Raji (cell line): ENCODE results near the gene C4orf51.

Source experiments
- POLR2A ChIP-seq: IDR thresholded peaks from 2 replicates; pipeline ENCODE4 v1.6.1; 2011; ENCODE audit warnings: low read depth, low read length, control low read depth; ENCODE audit not compliant: insufficient read depth

Gene C4orf51

DNA sequence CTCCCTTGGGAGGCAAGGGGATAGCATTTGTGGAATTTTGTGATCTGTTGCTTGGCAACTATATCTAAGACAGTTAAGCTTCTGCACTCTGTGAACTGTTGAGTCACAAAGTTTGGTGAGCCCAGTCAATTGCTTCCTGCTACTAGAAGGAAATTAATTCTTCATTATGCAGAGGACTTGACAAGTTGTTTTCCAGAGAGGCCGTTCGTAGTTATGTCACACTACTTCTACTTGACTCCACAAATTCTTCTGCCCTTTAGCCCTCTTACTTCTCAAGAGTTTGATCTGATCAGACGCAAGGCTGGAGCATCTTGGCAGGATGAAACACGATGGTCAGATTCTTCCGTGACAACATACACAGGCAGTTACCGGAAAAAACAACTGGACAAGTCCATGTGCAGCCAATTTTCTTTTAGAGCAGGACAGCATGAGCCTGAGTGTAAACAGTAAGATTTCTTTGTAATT is at the start of gene C4orf51:
TSS of gene C4orf51 (plus strand) at position 156 of the 465 bp plus-strand sequence. CDS start at position 214, 58 bp downstream.
- TF ChIP-seq POLR2A, result no peak

DNA sequence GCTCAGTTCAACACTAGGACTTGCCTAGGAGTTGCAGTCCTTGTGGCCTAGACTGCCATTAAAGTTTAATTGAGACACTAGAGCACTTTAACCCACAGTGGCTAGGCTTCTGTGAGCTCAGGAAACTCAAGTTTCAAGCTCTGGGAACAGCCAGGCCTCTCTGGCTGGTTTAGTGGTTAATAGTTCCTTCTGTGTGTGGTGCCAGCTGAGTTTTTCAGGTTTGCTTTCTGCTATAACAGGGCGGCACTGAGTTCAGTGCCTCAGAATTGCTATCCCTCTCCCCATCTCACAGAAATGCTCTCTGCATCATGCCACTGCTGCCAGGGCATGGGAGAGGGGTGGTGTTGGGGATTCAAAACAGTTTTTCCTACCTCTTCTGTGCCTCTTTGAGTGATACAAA is 44.8 kb upstream of the C4orf51 start:
- TF ChIP-seq POLR2A, result no peak

DNA sequence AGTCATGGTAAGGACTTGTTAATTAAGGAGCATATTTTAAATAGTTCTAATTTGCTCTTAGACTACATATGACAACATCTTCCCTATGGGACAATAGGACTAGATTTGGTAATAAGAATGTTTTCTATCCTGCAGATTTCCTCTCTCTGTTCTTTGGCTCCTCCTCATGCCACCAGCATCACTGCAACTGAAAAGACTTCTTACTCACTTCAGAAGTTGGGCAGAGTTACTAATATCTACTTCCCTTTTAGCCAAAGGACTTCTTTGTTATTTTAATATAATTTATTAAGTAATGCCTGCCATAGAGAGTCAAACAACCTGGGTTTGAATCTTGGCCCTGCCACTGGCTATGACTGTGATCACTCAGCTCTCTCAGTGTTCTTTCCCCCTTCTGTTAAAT is 44.3 kb upstream of the C4orf51 start:
- TF ChIP-seq POLR2A, result no peak

GRCh38 chr4:145639186-145639698 is 40.7 kb upstream of the C4orf51 start:
- no peak for TF ChIP-seq POLR2A

GRCh38 chr4:145643295-145643694 is 36.7 kb upstream of the C4orf51 start:
- TF ChIP-seq POLR2A, result no peak

DNA sequence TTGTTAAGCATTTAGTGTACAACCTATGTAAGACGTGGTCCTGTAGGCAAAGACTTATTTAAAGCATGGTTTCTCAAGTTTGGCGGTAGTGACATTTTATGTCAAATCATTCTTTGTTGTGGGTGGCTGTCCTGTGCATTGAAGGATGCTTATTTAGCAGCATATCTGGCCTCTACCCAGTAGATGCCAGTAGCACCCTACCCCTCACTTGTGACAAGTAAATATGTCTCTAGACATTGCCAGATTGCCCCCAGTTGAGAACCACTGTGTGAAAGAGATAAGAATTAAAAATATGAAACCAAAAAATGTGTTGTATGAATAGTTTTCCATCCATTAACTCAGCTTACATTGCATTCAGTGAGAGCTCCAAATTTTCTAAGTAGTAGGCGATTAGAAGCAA is 35.2 kb upstream of the C4orf51 start:
- TF ChIP-seq POLR2A, result no peak

DNA sequence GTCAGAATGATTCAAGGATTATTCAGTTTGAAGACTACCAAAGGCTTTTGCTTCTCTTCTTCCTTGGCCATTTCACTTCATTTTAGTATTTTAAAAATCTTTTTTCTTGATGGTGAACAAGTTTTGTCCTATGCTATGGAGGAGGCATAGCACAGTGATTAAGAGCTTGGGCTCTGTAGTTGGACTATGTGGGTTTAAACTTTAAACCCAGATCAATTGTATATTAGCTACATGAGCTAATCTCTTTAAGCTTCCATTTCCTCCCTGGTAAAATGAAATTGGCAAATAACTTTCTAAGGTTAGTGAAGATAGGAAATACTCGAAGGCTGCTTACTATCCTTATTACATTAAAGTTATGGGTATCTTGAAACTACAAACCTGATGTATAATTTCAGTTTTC is 23.8 kb upstream of the C4orf51 start:
- TF ChIP-seq POLR2A, result no peak

DNA sequence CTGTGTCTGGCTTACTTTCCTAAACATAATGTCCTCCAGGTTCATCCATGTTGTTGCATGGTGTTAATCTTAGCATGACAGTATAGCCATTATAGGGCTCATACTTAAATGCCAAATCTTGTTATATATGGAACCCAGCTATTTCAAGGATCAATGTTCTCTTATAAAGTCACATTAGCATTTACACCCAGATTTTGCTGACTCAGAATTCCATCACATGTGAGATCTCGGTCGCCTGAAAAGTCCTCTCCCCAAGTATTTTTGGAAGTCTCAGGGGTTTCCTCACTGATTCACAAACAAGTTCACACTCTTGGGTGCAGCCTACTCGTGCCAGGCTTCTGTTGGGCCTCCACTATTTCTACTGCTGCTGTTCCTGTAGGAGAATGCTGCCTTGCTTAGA is 19.9 kb upstream of the C4orf51 start:
- no peak for TF ChIP-seq POLR2A

DNA sequence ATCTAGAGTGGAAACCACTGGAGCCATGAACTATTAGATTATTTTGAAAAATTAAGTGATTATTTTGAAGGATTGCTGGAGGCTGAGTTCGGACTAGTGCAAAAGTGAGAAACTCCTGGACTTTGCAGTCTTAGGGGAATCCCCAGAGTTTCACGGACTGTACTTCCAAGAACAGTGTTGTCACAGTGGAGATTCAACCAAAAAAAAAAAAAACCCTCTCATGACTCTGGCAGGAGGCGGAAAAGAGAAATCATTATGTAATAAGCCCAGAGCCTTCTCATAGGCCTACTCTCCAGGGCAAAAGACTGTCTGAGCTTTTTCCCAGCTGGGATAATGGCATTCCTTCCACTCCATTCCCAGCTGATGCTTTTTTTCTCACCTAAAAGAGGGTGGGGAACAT is 16.8 kb upstream of the C4orf51 start:
- no peak for TF ChIP-seq POLR2A

DNA sequence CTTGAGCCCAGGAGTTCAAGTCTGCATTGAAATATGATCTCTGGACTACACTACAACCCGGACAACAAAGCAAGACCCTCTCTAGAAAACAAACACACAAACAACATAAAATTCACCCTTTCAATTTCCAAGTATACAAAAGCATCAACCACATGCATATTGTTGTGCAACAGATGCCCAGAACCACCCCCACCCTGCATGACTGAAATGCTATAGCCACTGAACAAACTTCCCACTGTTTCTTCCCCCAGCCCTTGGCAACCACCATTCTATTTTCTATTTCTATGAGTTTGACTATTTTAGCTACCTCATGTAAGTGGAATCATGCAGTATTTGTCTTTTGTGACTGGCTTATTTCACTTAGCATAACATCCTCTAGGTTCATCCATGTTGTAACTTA is 14.2 kb upstream of the C4orf51 start:
- no peak for TF ChIP-seq POLR2A

- no peak for TF ChIP-seq POLR2A
Observed at GRCh38 chr4:145670422-145670821, 9.5 kb upstream of the C4orf51 start.

GRCh38 chr4:145679520-145679919 is 426 bp upstream of the C4orf51 start:
- no peak for TF ChIP-seq POLR2A

- no peak for TF ChIP-seq POLR2A
Observed at GRCh38 chr4:145680902-145681301, 956 bp downstream of the C4orf51 start.

GRCh38 chr4:145681518-145681917 is 1.6 kb downstream of the C4orf51 start:
- TF ChIP-seq POLR2A, result no peak

DNA sequence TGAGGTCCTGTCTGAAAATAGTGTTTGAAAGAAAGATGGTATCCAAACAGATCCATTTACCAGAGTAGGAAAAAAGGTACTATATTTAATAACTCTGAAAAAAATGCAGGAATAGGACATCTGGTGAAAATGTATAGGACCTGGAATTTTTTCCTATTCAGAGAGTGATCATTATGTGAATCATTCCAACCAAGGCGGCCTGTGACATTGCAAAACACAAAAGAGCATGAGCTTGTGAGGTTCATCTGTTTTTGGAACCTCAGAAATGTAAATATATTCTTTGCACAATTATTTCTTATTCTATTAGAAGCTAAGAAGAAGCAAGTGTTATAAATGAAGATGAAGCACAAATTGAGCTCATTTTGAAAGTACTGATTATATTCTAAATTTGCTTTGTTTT is 2.0 kb downstream of the C4orf51 start:
- no peak for TF ChIP-seq POLR2A

- TF ChIP-seq POLR2A, result no peak
Observed at GRCh38 chr4:145686991-145687390, 7.0 kb downstream of the C4orf51 start.

GRCh38 chr4:145690610-145691009 is 10.7 kb downstream of the C4orf51 start:
- TF ChIP-seq POLR2A, result no peak

GRCh38 chr4:145694929-145695328 is 15.0 kb downstream of the C4orf51 start:
- TF ChIP-seq POLR2A, result no peak

- TF ChIP-seq POLR2A, result no peak
Observed at GRCh38 chr4:145697332-145697731, 17.4 kb downstream of the C4orf51 start.
